HPDE6-E6E7 (cell line): ENCODE data around the gene GRPEL2.
A peak's percentile ranks its signal among the peaks of the same experiment; 100 is the strongest.

Experiments used
- DNase-seq: peaks from one replicate; pipeline ENCODE4 v3.0.0; 2011; ENCODE audit warnings: missing footprints; ENCODE audit errors: extremely low spot score

Gene GRPEL2, protein sequence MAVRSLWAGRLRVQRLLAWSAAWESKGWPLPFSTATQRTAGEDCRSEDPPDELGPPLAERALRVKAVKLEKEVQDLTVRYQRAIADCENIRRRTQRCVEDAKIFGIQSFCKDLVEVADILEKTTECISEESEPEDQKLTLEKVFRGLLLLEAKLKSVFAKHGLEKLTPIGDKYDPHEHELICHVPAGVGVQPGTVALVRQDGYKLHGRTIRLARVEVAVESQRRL

GRCh38 chr5:149345147-149345891 is at the start of gene GRPEL2:
TSS of gene GRPEL2 (plus strand) at chr5:149345499. CDS start at chr5:149345540, 41 bp downstream.
- DNase-seq: peak; percentile 93

- DNase-seq: no peak
Observed at GRCh38 chr5:149297340-149298025, 47.8 kb upstream of the GRPEL2 start.

GRCh38 chr5:149298163-149298562 is 47.1 kb upstream of the GRPEL2 start:
- no peak for DNase-seq

DNA sequence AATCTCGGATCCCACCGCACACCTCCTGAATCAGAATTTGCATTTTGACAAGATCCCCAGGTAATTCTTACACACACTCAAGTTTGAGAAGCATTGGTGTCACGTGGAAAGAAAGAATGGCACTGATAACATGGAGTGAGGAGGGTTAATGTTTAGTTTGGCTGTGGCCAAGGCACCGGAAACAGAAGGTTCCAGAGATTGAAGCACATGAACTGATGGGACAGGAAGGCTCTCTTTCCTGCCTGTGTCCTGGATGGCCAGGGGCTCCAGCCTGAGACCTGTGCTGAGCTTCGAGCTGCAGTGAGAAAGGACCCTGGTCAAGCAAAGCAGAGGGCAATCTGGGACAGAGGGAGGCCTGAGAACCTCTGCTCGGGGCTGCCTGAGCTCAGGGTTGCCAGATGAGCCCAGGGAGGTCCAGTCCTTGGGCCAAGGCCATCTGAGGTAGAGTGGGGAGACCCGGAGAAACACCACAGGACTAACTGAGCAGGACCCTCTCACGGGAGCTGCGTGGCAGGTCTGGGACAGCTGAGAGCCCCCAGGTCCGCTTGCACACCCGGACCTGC is 46.4 kb upstream of the GRPEL2 start:
- DNase-seq: no peak

DNA sequence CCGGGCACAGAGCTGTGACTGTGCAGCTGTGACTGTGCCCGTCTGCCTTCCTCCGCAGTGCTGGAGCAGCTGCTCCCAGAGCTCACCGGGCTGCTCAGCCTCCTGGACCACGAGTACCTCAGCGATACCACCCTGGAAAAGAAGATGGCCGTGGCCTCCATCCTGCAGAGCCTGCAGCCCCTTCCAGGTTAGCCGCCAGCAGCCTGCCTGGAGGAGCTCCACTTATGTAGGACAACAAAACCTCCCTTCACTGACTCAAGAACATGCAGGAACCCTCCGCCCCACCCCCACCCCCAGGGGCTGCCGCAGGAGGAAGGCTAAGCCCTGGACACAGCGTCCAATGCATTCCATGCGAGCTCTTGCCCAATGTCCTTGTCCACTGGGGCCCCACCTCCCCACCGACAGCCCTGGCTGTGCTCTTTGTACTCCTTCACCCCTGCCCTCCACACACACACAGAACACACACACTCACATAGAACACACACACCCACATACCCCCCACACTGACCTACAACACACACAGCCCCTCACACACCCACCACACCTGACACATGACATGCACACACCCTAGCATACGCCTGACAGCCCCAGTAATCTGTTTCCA is 45.7 kb upstream of the GRPEL2 start:
- DNase-seq: no peak

GRCh38 chr5:149300441-149300840 is 44.9 kb upstream of the GRPEL2 start:
- no peak for DNase-seq

- no peak for DNase-seq
Observed at GRCh38 chr5:149301049-149301743, 44.1 kb upstream of the GRPEL2 start.

DNA sequence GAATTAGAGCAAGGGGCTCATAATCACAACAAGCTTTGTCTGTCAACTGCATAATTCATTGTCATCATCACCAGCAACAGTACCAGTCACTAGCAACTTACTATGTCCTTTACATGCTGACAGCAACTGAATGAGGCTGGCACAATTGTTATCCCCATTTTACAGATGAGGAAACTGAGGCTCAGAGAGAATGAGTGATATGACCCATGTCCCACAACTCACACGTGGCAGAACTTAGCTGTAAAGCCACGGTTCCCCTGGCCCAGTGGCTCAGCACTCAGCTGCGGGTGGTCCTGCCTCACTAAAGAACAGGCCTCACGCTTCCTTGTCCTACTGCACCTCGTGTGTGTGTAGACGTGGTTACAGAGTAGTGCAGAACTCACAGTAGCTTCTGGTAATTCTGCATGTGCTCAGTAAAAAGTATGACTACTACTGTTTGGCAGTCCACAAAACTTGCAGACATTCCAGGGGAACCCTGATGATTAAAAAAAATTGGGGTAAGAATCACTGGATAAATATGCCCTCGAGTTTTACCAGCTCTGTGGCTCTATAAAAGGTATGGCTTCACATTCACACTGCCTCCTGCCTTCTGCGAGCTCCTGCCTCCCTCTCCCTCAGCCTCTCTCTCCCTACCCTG is 43.4 kb upstream of the GRPEL2 start:
- DNase-seq: no peak

GRCh38 chr5:149302641-149303040 is 42.7 kb upstream of the GRPEL2 start:
- no peak for DNase-seq

GRCh38 chr5:149303210-149303609 is 42.1 kb upstream of the GRPEL2 start:
- DNase-seq: no peak

- no peak for DNase-seq
Observed at GRCh38 chr5:149304195-149305078, 40.9 kb upstream of the GRPEL2 start.

DNA sequence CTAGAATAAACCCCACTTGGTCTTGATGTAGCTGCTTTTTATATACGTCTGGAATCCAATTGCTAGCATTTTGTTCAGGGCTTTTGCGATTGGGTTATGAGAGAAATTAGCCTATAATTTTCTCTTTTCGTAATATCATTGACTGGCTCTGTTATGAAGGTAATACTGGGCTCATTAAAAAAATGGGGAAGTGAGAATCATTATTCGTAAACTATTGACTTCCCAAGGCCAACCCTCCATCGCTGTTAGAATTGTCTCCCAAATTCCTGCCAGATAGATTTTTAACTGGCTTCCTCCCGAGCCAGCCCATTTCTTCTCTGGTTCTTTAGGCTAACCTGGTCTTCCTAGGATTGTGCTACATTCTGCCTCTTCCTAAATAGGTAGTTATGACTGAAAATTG is 35.9 kb upstream of the GRPEL2 start:
- DNase-seq: no peak

DNA sequence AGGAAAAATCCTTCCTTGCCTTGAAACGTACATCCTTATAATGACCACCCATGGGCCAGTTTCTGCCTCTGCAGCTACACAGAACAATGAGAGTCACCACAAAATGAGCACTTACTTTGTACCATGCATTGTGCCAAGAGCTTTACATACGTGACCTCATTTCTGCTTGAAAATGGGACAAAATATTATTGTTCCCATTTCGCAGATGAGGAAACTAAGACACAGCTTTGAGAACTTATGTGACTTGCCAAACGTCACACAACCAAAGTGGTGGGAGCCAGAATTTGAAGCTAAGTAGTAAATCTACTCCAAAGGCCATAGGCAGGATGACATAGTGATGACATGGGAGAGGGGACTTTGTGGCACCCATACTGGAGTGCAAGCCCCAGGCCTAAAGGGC is 34.8 kb upstream of the GRPEL2 start:
- no peak for DNase-seq

DNA sequence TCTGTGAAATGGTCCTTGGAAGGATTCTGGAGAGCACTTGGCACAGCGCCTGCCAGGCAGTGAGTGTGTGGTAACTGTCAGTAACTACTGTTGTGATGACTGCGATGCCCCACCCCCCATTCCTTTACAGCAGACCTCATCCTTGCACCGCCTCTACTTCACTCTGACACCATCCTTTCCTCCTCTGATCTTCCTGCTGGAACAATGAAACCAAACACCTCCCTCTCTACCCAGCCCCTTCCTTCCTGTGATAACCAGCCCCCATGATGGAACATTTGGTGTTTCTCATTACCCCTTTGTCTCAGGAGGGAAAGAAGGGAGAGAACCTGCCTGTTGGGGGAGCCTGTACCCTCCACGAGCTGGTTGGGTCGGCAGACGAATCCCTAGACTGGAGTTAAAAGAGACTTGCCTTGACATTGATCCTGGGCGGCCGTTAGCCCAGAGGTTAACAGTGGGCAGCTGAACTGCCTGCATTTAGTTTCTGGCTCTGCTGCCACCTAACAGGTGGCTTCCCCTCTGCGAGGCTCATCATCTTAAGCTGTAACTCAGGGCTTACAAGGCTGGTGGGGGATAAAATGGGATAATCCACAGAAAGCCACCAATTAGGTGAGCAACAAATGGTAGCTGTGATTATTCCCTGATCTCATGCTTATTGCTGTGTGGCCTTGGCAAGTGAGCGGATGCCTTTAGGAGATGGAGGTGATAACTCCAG is 34.2 kb upstream of the GRPEL2 start:
- DNase-seq: no peak

DNA sequence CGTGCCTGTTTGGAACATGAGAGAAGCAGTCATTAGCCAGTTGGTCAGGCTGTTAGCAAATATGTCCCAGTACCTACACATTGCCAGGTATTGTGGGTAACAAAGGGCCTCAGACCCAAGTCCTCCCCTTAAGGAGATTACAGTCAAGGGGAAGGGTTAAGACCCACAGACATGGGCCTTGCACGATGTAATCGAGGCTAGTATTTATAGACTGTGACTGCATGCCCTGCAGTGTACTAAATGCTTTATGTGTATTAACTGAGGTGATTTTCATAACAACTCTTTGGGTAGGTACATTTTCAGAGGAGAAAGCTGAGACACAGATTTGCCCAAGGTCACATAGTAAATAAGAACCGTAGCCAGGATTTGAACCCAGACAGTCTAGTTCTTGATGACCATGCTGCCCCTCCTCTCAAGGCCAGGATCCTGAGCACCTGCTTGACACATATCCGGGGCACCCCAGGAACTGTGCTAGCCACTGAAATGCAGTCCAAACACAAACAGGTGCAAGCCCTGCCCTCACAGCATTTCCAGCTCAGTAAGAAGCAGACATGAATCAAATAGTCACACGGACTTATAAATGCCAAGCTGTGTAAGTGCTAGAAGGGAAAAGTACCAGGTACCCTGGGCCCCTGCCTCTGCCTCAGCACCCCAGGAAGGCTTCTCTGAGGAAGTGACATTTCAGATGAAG is 32.0 kb upstream of the GRPEL2 start:
- no peak for DNase-seq

GRCh38 chr5:149314571-149315111 is 30.7 kb upstream of the GRPEL2 start:
- no peak for DNase-seq

DNA sequence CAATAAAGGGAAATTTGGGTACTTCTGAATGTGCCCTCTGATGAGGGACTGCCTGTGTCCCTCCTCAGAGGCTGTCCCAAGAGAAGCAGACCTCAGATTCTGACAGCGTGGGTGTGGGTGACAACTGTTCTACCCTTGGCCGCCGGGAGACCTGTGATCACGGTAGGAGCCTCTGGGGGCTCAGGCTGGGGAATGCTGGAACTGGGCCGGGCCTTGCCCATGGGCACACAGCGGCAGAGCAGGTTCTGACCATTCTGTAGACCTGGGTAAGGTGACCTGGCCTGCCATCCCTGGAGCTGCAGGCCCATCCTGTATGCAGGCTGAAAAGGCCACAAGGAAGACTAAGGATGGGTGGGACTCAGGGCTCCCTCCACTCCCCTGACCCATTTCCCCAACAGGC is 29.5 kb upstream of the GRPEL2 start:
- no peak for DNase-seq

DNA sequence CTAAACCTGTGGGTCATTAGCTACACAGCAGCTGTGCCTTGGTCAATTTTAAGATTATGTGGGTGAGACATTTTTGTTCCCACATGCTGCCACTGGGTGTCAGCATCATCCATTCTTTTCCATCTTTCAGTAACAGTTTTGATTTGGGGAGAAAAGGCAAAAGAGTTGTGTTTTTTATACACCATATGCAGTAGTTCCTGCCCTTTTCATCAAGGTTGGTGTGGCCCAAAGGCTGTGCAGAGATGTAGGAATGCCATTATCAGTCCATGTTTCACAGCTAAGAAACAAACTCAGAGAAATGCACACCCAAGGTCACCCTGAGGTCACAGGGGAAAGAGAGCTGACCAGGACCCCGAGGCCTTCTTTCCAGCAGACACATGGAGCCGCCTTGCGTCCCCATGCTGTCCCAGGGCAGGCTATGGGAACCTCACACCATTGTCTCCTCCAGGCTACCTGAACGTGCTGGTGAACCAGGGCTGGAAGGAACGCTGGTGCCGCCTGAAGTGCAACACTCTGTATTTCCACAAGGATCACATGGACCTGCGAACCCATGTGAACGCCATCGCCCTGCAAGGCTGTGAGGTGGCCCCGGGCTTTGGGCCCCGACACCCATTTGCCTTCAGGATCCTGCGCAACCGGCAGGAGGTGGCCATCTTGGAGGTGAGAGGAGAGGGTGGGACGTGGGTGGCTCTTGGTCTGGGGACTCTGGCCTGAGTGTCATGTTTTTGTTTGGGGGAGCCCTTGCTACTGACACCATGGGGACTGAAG is 27.8 kb upstream of the GRPEL2 start:
- peak; percentile 49 for DNase-seq
